Measurements from ENCODE around the gene ASTL.

- TF ChIP-seq EZH2 (IDR thresholded peaks at IDR 0.05; ENCODE audit: insufficient read depth, poor library complexity, severe bottlenecking) (no peak), EZH2phosphoT487 (IDR thresholded peaks at IDR 0.05; ENCODE audit: insufficient read depth, low read depth) (no peak)
Observed at GRCh38 chr2:96083064-96083939, 55.0 kb downstream of the ASTL start.

All from GM23248 (cell line).